GM19239 (cell line): ENCODE measurements around the gene BICD1.

Source experiments
- DNase-seq: peaks from one replicate; pipeline ENCODE4 v3.0.0; 2011; ENCODE audit warnings: low spot score; ENCODE audit not compliant: insufficient read length
- FAIRE-seq: peaks from 2 replicates; lab custom pipeline; 2011; peaks lifted over from hg19 to GRCh38; lab: Jason Lieb, UNC

BICD1 gene

GRCh38 chr12:32423559-32423958 is 316.9 kb downstream of the BICD1 start:
- DNase-seq (no peak), FAIRE-seq (no peak)

- FAIRE-seq = no peak
- DNase-seq = no peak
These were observed 324.4 kb downstream of the BICD1 start for GRCh38 chr12:32431025-32431424.
